Measurements from ENCODE around the gene PGAP3.

DNA sequence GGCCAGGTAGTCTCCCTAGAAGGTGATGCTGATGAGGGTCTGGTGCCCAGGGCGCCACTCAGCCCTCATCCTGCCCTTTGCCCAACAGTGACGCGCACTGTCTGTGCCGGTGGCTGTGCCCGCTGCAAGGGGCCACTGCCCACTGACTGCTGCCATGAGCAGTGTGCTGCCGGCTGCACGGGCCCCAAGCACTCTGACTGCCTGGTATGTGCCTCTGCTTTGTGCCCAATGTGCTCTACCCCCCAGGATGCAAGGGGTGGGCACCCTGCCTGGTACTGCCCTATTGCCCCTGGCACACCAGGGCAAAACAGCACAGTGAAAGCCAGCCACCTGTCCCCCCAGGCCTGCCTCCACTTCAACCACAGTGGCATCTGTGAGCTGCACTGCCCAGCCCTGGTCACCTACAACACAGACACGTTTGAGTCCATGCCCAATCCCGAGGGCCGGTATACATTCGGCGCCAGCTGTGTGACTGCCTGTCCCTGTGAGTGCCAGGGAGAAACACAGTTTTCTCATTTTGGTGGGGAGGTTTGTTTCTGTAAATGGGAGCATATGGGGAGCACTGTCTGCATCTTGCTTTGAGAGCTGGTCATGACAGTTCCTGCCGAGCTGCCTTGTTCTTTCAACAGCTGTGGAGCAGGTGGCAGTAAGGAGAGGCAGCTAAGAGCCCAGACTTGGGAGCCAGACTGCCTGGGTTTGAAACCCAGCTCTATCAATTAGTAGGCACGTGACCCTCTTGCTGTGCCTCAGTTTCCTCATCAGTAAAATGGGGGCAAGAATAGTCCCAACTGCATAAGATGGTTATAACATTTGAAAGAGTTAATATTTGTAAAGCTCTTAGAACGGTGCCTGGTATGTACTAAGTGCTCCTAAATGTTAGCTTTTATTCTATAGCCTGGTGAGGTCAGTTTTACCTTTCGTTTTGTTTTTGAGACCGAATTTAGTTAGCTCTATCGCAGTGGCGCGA is 22.4 kb upstream of the PGAP3 start:
- TF ChIP-seq POLR2AphosphoS5 (IDR thresholded peaks at IDR 0.05; ENCODE audit: borderline replicate concordance, low read depth, low read length), result no peak
- no peak for TF ChIP-seq EZH2 (IDR thresholded peaks at IDR 0.05)
- TF ChIP-seq FOXP2 (optimal IDR thresholded peaks at IDR 0.05; ENCODE audit: control extremely low read depth, extremely low read length, insufficient read depth), result no peak

Measured in SK-N-MC (cell line).